K562 (cell line): ENCODE data around the gene CREB3L4. TPM values are rescaled to one million over a fixed set of nuclear protein-coding genes. Genes with fewer than 3 reads are reported as not detected.

ENCODE experiments used
- ARID1B ChIP-seq: fragments of 450-650 bp; IDR thresholded peaks from 2 replicates; pipeline ENCODE4 v1.6.1; 2016; ENCODE audit warnings: antibody characterized with exemption, mild to moderate bottlenecking, inconsistent platforms
- ETS1 ChIP-seq: conservative IDR thresholded peaks from 2 replicates; pipeline ENCODE4 v1.6.1; 2011; ENCODE audit warnings: low read depth, mild to moderate bottlenecking, low read length; ENCODE audit not compliant: control insufficient read depth
- GTF2E2 ChIP-seq: fragments of 200-800 bp; sonication (Bioruptor generic); IDR thresholded peaks from 2 replicates; pipeline ENCODE4 v1.6.1; 2016; ENCODE audit warnings: missing genetic modification characterization, missing compliant biosample characterization
- HMG20A ChIP-seq: fragments of 450-650 bp; formaldehyde crosslinking; conservative IDR thresholded peaks from 2 replicates; pipeline ENCODE4 v1.4.0; 2020; ENCODE audit warnings: mild to moderate bottlenecking, mixed read lengths
- MTA3 ChIP-seq: fragments of 450-650 bp; formaldehyde crosslinking; IDR thresholded peaks from 2 replicates; pipeline ENCODE4 v1.6.1; 2017; ENCODE audit warnings: mild to moderate bottlenecking, borderline replicate concordance
- NKRF ChIP-seq: fragments of 450-650 bp; IDR thresholded peaks from 2 replicates; pipeline ENCODE4 v1.6.1; 2016; ENCODE audit warnings: borderline replicate concordance
- RUNX1 ChIP-seq: sonication (generic); IDR thresholded peaks from 2 replicates; pipeline ENCODE4 v1.6.1; 2016; ENCODE audit warnings: antibody characterized with exemption, low read depth
- SMARCC2 ChIP-seq: fragments of 450-650 bp; IDR thresholded peaks from 2 replicates; pipeline ENCODE4 v1.6.1; 2017; ENCODE audit warnings: antibody characterized with exemption, moderate library complexity, mild to moderate bottlenecking, low read depth
- TFAP4 ChIP-seq: sonication (generic); formaldehyde crosslinking; IDR thresholded peaks from 2 replicates; pipeline ENCODE4 v1.8.0; 2022; ENCODE audit warnings: missing genetic modification reagents, mild to moderate bottlenecking, moderate library complexity, borderline replicate concordance
- ZNF140 ChIP-seq: fragments of 250-450 bp; sonication (Bioruptor Pico); IDR thresholded peaks from 2 replicates; pipeline ENCODE4 v1.8.0; 2021; ENCODE audit warnings: moderate library complexity, mild to moderate bottlenecking, inconsistent platforms
- ZNF609 ChIP-seq: sonication (generic); formaldehyde crosslinking; IDR thresholded peaks from 2 replicates; pipeline ENCODE4 v1.8.1; 2023; ENCODE audit warnings: missing genetic modification reagents, mild to moderate bottlenecking, borderline replicate concordance
- polyA plus RNA-seq, 8 experiments: library from polyadenylated mRNA; depleted of rRNA in 4 of 8; stranded (reverse) in 5 of 8; unstranded in 3 of 8; fragments of >200 nt; fragmentation: Nextera tagmentation in 2 of 8; fragmentation: Illumina TruSeq in 1 of 8; extraction: Ambion mirVana in 2 of 8; extraction: Trizol in 1 of 8; gene quantifications; 2 replicates each; pipeline versions ENCODE4 v1.2.1 to v1.2.3, GENCODE V29; 2011 to 2014; ENCODE audit warnings: inconsistent platforms in 1 of 8, missing spikeins in 1 of 8
- total RNA-seq, 7 experiments: library from RNA; depleted of rRNA in 6 of 7; stranded (reverse); fragments of >200 nt in 6 of 7; fragmentation: Illumina TruSeq in 2 of 7; extraction: Trizol in 2 of 7; gene quantifications; 2 replicates each; pipeline versions ENCODE4 v1.2.1 to v1.2.3, GENCODE V29; 2011 to 2021; ENCODE audit warnings: low replicate concordance in 1 of 7
- TF ChIP-seq, protein P1 (sequence below), 2 experiments: IDR thresholded peaks; 2 replicates each; pipeline ENCODE4 v1.6.1; 2011; ENCODE audit warnings: borderline replicate concordance in 1 of 2, control low read depth in 1 of 2, low read depth in 1 of 2, low read length in 1 of 2, mild to moderate bottlenecking in 1 of 2, mixed read lengths in 1 of 2, moderate library complexity in 1 of 2; ENCODE audit not compliant: insufficient read depth in 1 of 2, insufficient read length in 1 of 2, poor library complexity in 1 of 2, severe bottlenecking in 1 of 2; ENCODE audit errors: extremely low read depth in 1 of 2
- TF ChIP-seq, protein P2 (sequence below): fragments of 250-450 bp; sonication (Bioruptor Pico); IDR thresholded peaks from 2 replicates; pipeline ENCODE4 v1.6.1; 2021; ENCODE audit warnings: mild to moderate bottlenecking

CREB3L4 gene
- total and polyA plus RNA-seq, 9 of the 15 experiments (the other 6 are each of a cell fraction or from before 2014, with no cell fraction given): 9.9 to 18.6 (median 13.9) TPM

DNA sequence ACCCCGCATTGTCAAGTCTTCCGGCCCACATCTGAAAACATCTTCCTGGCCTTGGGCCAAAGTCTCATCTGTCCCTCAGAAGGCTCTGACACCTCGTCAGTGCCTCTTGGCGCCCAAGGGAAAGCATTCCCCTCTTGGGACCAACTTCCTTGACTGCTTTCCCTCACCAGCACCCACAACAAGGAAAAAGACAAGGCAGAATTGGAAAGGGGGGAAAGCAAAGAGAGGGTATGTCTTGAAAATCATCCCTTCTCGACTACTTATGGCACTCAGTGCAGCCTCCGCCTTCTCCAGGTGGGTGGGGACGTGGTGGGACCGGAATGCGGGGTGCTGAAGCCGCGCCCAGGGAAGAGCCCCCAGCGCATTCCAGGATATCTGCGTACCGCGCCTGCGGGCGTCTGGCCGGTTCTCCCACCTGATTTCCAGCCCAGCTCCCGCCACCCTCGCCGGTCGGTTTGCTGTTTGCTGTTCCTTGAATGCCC lies 3.8 kb upstream of the CREB3L4 start (continued):
- TF ChIP-seq GTF2E2 (tag) (no peak), ZNF609 (CRISPR knock-in tag) (no peak), ZNF140 (CRISPR knock-in tag) (no peak), NKRF (no peak), HMG20A (CRISPR knock-in tag) (no peak), ETS1 (0 out of 2 replicates have a peak, but pooled peaks have one; percentile 22), RUNX1 (no peak), TFAP4 (CRISPR knock-in tag) (peak; percentile 21; the same call in 1 of the 2 replicates), ARID1B (peak; percentile 6; the same call in 1 of the 2 replicates), SMARCC2 (no peak), MTA3 (0 out of 2 replicates have a peak, but pooled peaks have one; percentile 23)
- TF ChIP-seq, protein P1, sequence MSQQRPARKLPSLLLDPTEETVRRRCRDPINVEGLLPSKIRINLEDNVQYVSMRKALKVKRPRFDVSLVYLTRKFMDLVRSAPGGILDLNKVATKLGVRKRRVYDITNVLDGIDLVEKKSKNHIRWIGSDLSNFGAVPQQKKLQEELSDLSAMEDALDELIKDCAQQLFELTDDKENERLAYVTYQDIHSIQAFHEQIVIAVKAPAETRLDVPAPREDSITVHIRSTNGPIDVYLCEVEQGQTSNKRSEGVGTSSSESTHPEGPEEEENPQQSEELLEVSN (IDR thresholded peaks at IDR 0.05; ENCODE audit: borderline replicate concordance in 1 of 2, extremely low read depth in 1 of 2, insufficient read depth in 1 of 2, insufficient read length in 1 of 2, low read depth in 1 of 2, low read length in 1 of 2, poor library complexity in 1 of 2, severe bottlenecking in 1 of 2): peak in 1 of 2 experiments; percentile 19
- TF ChIP-seq, protein P2, sequence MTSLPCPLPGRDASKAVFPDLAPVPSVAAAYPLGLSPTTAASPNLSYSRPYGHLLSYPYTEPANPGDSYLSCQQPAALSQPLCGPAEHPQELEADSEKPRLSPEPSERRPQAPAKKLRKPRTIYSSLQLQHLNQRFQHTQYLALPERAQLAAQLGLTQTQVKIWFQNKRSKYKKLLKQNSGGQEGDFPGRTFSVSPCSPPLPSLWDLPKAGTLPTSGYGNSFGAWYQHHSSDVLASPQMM (CRISPR knock-in tag): no peak
